Measurements from ENCODE around the gene PER1. TPM values are rescaled to one million over a fixed set of nuclear protein-coding genes. Genes with fewer than 3 reads are reported as not detected.

The PER1 gene
- total and polyA plus RNA-seq, 2 of the 13 experiments (the other 11 are each of a cell fraction or from before 2014, with no cell fraction given): 2.6 to 3.6 TPM

GRCh38 chr17:8190506-8190905 lies 38.3 kb upstream of the PER1 start:
- in situ Hi-C loops (cut with HindIII; ENCODE audit: extremely low pct_ligation_motif_present, low pct_unique_long_range_greater_than_20kb): no loop called here
- Histone ChIP-seq H3K4me3 (replicated peaks in 1 of 3; ENCODE audit: insufficient read depth in 1 of 3, low read depth in 2 of 3, low read length in 3 of 3) (peak overlapping the region; percentile 2 to 92 (median 31); a peak in 4 of 6 replicates), H4K20me1 (ENCODE audit: insufficient read depth, low read length) (peaks cover 6% of the 10 kb centered on the region), H3K79me2 (ENCODE audit: insufficient read depth, low read length) (peaks cover 8% of the 10 kb centered on the region), H3K4me2 (ENCODE audit: low read depth, low read length) (peak overlapping the region; percentile 71), H3K27me3 (ENCODE audit: control insufficient read depth in 1 of 2, insufficient read depth in 2 of 2, low read length in 2 of 2) (no peaks in the 10 kb centered on the region; a peak in 1 of 5 replicates), H3K9ac (ENCODE audit: insufficient read depth, low read depth, low read length) (no peak overlapping the region), H3K4me1 (ENCODE audit: insufficient read depth, low read length) (peaks cover 48% of the 10 kb centered on the region), H3K36me3 (replicated peaks in 1 of 2; ENCODE audit: control insufficient read depth in 1 of 2, insufficient read depth in 2 of 2, low read length in 2 of 2) (no peaks in the 10 kb centered on the region), H2AFZ (ENCODE audit: low read length) (no peak overlapping the region), H3K9me3 (ENCODE audit: low read length) (no peaks in the 10 kb centered on the region), H3K27ac (ENCODE audit: extremely low read length, insufficient read depth, low read length) (peak overlapping the region; percentile 31)
- TF ChIP-seq ZNF605 (CRISPR knock-in tag; IDR thresholded peaks at IDR 0.05): no peak
- TF ChIP-seq ZNF180 (CRISPR knock-in tag; IDR thresholded peaks at IDR 0.05; ENCODE audit: borderline replicate concordance, low read depth): no peak
- TF ChIP-seq ZNF329 (CRISPR knock-in tag; IDR thresholded peaks at IDR 0.05; ENCODE audit: low read depth): no peak
- TF ChIP-seq, protein P1, sequence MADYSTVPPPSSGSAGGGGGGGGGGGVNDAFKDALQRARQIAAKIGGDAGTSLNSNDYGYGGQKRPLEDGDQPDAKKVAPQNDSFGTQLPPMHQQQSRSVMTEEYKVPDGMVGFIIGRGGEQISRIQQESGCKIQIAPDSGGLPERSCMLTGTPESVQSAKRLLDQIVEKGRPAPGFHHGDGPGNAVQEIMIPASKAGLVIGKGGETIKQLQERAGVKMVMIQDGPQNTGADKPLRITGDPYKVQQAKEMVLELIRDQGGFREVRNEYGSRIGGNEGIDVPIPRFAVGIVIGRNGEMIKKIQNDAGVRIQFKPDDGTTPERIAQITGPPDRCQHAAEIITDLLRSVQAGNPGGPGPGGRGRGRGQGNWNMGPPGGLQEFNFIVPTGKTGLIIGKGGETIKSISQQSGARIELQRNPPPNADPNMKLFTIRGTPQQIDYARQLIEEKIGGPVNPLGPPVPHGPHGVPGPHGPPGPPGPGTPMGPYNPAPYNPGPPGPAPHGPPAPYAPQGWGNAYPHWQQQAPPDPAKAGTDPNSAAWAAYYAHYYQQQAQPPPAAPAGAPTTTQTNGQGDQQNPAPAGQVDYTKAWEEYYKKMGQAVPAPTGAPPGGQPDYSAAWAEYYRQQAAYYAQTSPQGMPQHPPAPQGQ (CRISPR knock-in tag; IDR thresholded peaks at IDR 0.05; ENCODE audit: borderline replicate concordance): no peak
- intact Hi-C loops (cut with micrococcal nuclease; ENCODE audit: unreplicated experiment): no loop called here
- ChIA-PET CTCF (ENCODE audit: low intra/inter-chr PET ratio, low total read pairs) (no interaction called here), POLR2A (interaction anchor here (0.7 to 9.9 kb wide), 10 partner anchors 16 to 504 kb away, joined by 3 to 160 read pairs (median 12); partner anchors contain the start of genes AURKB, CTC1, PFAS and SLC25A35)
- no TSS peak for BruUV-seq (replicated peaks)
- 50% methylated on average over 6 of the region's 6 CpGs for WGBS (ENCODE audit: low lambda C conversion rate)
- no peak for DNase-seq (ENCODE audit: low spot score)
- no peak for ATAC-seq
- FAIRE-seq: no peak

Measured in HepG2 (cell line).